ENCODE results near the gene TPI1. TPM values are rescaled to one million over a fixed set of nuclear protein-coding genes. Genes with fewer than 3 reads are reported as not detected.
"Not testable (repeated sequence)": the region's sequence is repeated elsewhere in the genome, so short reads cannot be mapped to it uniquely, and the experiment has no call there.

TPI1 gene
- total RNA-seq, 1 donor from 2014 or later: 722 TPM

DNA sequence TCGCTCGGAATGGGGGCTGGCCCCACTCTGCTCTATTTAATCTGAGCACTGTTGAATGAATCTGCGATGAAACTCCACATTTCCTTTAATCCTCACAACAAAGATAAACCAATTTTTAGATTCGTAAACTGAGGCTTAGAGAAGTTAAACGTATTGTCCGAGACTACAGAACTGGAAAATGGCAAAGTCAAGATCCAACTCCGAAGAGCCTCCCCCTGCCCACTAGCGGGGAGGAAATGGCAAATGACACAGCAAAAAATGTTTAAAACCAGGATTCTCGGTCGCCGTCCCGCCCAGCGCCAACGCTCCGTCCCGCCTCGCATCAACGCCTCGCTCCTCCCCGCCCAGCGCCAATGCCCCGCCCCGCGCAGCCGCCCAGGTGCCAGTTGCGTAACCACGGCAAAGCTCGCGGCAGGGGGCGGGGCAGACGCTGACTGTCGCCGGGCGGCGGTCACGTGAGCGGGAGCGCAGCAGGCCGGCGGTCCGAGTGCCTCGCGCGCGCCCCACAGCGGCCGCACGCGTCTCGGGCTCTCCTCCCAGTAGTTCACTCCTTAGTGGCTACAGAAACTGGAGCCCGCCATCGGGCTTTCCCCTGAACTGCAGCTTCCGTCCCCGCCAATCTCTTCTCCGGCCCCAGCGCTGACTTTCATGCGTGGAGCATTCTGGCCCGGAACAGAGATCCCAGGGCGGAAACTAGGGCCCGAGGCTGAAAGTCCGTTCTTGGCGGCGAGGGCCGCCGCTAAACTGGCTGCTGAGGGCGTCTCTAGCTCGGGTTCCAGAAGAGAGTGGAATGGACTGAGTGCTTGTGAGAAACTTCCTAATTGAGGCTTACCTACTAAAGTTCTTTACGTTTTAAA lies 23.7 kb downstream of the TPI1 start:
- FAIRE-seq: peak; percentile 43
- DNase-seq (ENCODE audit: low read depth): peak; percentile 80
- peak overlapping the region; percentile 87 for H3K4me2 ChIP-seq (ENCODE audit: low read length)

DNA sequence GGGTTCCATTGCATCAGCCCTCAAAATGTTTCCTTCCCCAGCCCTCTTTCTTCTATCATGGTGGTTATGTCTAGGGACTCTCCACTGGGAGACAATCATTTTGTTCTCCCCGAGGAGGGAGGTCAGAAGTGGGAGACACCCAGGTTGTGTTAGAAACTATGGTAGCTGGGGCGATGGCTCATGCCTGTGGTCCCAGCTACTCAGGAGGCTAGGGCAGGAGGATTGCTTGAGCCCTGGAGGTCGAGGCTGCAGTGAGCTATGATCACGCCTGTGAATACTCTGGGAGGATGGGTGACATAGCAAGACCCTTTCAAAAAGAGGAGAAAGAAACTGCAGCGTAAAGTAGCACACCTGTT lies 24.3 kb downstream of the TPI1 start:
- Histone ChIP-seq H3K4me1 (ENCODE audit: insufficient read depth, low read length) (peaks cover 12% of the 10 kb centered on the region), H3K4me2 (ENCODE audit: low read length) (peak overlapping the region; percentile 87), H3K27ac (ENCODE audit: low read depth, low read length) (peak overlapping the region; percentile 44), H3K79me2 (ENCODE audit: insufficient read depth, low read length) (no peaks in the 10 kb centered on the region), H3K4me3 (ENCODE audit: insufficient read depth, low read depth, low read length) (peak overlapping the region; percentile 60), H3K36me3 (ENCODE audit: insufficient read depth, low read length) (no peaks in the 10 kb centered on the region), H3K9ac (ENCODE audit: low read length) (peak overlapping the region; percentile 82), H4K20me1 (ENCODE audit: insufficient read depth, low read length) (no peaks in the 10 kb centered on the region), H2AFZ (ENCODE audit: low read depth, low read length) (peak overlapping the region; percentile 78), H3K27me3 (ENCODE audit: insufficient read depth, low read length) (no peaks in the 10 kb centered on the region), H3K9me3 (ENCODE audit: insufficient read depth, low read depth, low read length) (no peaks in the 10 kb centered on the region)
- H3K36me3 Mint-ChIP-seq (ENCODE audit: low read depth, unreplicated experiment): peaks cover 7% of the 10 kb centered on the region
- DNase-seq (ENCODE audit: low read depth): no peak
- no peaks in the 10 kb centered on the region for H3K9me3 Mint-ChIP-seq (ENCODE audit: unreplicated experiment)
- H3K4me3 Mint-ChIP-seq (ENCODE audit: unreplicated experiment): peak overlapping the region; percentile 71
- H3K27me3 Mint-ChIP-seq (ENCODE audit: low read depth, unreplicated experiment): no peaks in the 10 kb centered on the region
- TF ChIP-seq, protein P1, sequence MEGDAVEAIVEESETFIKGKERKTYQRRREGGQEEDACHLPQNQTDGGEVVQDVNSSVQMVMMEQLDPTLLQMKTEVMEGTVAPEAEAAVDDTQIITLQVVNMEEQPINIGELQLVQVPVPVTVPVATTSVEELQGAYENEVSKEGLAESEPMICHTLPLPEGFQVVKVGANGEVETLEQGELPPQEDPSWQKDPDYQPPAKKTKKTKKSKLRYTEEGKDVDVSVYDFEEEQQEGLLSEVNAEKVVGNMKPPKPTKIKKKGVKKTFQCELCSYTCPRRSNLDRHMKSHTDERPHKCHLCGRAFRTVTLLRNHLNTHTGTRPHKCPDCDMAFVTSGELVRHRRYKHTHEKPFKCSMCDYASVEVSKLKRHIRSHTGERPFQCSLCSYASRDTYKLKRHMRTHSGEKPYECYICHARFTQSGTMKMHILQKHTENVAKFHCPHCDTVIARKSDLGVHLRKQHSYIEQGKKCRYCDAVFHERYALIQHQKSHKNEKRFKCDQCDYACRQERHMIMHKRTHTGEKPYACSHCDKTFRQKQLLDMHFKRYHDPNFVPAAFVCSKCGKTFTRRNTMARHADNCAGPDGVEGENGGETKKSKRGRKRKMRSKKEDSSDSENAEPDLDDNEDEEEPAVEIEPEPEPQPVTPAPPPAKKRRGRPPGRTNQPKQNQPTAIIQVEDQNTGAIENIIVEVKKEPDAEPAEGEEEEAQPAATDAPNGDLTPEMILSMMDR (IDR thresholded peaks at IDR 0.05; ENCODE audit: insufficient read depth, low read depth, low read length): no peak
- TF ChIP-seq EZH2 (IDR thresholded peaks at IDR 0.05; ENCODE audit: insufficient read depth, low read length): no peak
- H3K27ac Mint-ChIP-seq (ENCODE audit: unreplicated experiment): peak overlapping the region; percentile 30
- H3K4me1 Mint-ChIP-seq (ENCODE audit: low read depth, unreplicated experiment): no peaks in the 10 kb centered on the region
- FAIRE-seq: no peak

More for the DNA sequence above, 23.7 kb downstream of the TPI1 start:
- no peaks in the 10 kb centered on the region for H3K9me3 Mint-ChIP-seq (ENCODE audit: unreplicated experiment)
- Histone ChIP-seq H3K9me3 (ENCODE audit: insufficient read depth, low read depth, low read length) (no peaks in the 10 kb centered on the region), H3K79me2 (ENCODE audit: insufficient read depth, low read length) (no peaks in the 10 kb centered on the region), H3K4me3 (ENCODE audit: insufficient read depth, low read depth, low read length) (peak overlapping the region; percentile 60), H3K9ac (ENCODE audit: low read length) (peak overlapping the region; percentile 82), H3K27ac (ENCODE audit: low read depth, low read length) (peak overlapping the region; percentile 91), H3K27me3 (ENCODE audit: insufficient read depth, low read length) (no peaks in the 10 kb centered on the region), H3K36me3 (ENCODE audit: insufficient read depth, low read length) (no peaks in the 10 kb centered on the region), H2AFZ (ENCODE audit: low read depth, low read length) (peak overlapping the region; percentile 78), H3K4me1 (ENCODE audit: insufficient read depth, low read length) (peaks cover 12% of the 10 kb centered on the region), H4K20me1 (ENCODE audit: insufficient read depth, low read length) (no peaks in the 10 kb centered on the region)
- peaks cover 2% of the 10 kb centered on the region for H3K4me1 Mint-ChIP-seq (ENCODE audit: low read depth, unreplicated experiment)
- H3K4me3 Mint-ChIP-seq (ENCODE audit: unreplicated experiment): peak overlapping the region; percentile 72
- no peak for TF ChIP-seq EZH2 (IDR thresholded peaks at IDR 0.05; ENCODE audit: insufficient read depth, low read length)
- TF ChIP-seq, protein P1 (IDR thresholded peaks at IDR 0.05; ENCODE audit: insufficient read depth, low read depth, low read length): peak; percentile 38
- peak overlapping the region; percentile 97 for H3K27ac Mint-ChIP-seq (ENCODE audit: unreplicated experiment)
- H3K27me3 Mint-ChIP-seq (ENCODE audit: low read depth, unreplicated experiment): no peaks in the 10 kb centered on the region
- H3K36me3 Mint-ChIP-seq (ENCODE audit: low read depth, unreplicated experiment): peaks cover 7% of the 10 kb centered on the region

DNA sequence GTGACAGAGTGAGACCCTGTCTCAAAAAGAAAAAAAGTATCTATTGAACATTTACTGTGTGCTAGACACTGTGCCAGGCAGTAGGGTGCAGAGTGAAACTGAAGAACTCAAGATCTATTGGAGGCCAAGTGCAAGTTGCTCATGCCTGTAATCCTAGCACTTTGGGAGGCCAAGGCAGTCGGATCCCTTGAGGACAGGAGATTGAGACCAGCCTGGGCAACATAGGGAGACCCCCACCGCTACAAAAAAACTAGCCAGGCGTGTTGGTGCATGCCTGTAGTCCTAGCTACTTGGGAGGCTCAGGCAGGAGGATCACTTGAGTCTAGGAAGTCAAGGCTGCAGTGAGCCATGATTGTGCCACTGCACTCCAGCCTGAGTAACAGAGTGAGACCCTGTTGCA lies 25.4 kb downstream of the TPI1 start:
- not testable (repeated sequence) for H3K4me2 ChIP-seq (ENCODE audit: low read length); H4K20me1 ChIP-seq (ENCODE audit: insufficient read depth, low read length); H3K27ac Mint-ChIP-seq (ENCODE audit: unreplicated experiment); H2AFZ ChIP-seq (ENCODE audit: low read depth, low read length); H3K9me3 ChIP-seq (ENCODE audit: insufficient read depth, low read depth, low read length); H3K4me1 Mint-ChIP-seq (ENCODE audit: low read depth, unreplicated experiment); H3K79me2 ChIP-seq (ENCODE audit: insufficient read depth, low read length); FAIRE-seq; H3K9me3 Mint-ChIP-seq (ENCODE audit: unreplicated experiment); H3K4me3 ChIP-seq (ENCODE audit: insufficient read depth, low read depth, low read length); H3K27me3 ChIP-seq (ENCODE audit: insufficient read depth, low read length); H3K36me3 ChIP-seq (ENCODE audit: insufficient read depth, low read length); DNase-seq (ENCODE audit: low read depth); H3K4me3 Mint-ChIP-seq (ENCODE audit: unreplicated experiment); H3K9ac ChIP-seq (ENCODE audit: low read length); H3K27me3 Mint-ChIP-seq (ENCODE audit: low read depth, unreplicated experiment); H3K27ac ChIP-seq (ENCODE audit: low read depth, low read length); H3K36me3 Mint-ChIP-seq (ENCODE audit: low read depth, unreplicated experiment)
- H3K4me1 ChIP-seq (ENCODE audit: insufficient read depth, low read length): peaks cover 12% of the 10 kb centered on the region

Data from astrocyte (in vitro differentiated cells and primary cell).